HG03139 (cell line): ENCODE measurements around the gene HDAC8.
A peak's percentile ranks its signal among the peaks of the same experiment; 100 is the strongest.
"Not testable (repeated sequence)": the region's sequence is repeated elsewhere in the genome, so short reads cannot be mapped to it uniquely, and the experiment has no call there.

Experiments
- ATAC-seq: cut with Tn5 transposase; IDR thresholded peaks from one replicate; pipeline ENCODE4 v1.9.1; 2021; ENCODE audit not compliant: unreplicated experiment

The HDAC8 gene

DNA sequence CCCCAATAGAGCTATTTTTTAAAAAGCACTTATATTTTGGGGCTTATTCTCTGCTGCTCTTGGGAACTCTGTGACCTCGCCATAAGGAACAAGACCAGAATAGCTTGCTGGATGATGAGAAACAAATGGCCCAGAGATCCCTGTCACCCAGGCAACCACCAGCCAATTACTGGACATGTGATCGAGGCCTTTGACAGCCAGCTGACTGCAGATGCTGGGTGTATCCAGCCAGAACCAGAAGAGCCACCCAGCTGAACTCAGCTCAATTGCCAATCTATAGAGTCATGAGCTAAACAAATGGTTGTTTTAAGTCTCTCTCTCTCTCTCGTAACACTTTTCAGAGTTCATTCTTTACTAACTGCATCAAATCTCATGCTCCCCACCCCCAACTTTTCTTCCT is 242.5 kb downstream of the HDAC8 start:
- ATAC-seq: no peak

DNA sequence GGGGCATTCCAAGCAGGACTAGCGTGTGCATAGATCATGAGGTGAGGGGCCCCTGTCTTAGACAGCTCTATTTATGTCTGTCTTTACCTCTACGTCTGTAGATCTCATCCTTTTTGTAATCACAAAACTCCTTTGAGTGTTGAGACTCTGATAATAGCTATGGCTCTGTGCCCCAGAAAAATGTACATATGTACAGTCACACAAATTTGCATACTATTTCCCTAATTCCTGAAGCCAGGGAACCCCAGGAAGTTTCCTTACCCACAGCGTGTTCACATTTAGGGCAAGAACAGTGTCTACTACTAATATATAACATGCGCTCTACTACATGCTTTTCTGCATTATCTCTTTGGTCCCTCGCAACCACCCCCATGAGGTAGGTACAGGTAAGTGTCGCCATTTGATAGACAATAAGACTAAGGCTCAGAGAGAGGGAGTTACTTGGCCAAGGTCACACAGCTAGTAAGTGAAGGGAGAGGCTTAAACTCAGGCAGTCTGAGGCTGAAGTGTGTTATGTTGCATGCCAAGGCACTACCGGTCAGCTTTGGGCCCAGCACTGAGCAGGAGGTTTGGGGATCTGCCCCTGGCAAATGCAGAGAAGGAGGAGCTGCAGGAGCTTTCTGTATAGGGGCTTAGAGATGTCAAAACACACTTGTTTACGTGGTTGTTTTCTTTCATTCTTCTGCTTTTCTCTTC is 245.9 kb downstream of the HDAC8 start:
- ATAC-seq: no peak

DNA sequence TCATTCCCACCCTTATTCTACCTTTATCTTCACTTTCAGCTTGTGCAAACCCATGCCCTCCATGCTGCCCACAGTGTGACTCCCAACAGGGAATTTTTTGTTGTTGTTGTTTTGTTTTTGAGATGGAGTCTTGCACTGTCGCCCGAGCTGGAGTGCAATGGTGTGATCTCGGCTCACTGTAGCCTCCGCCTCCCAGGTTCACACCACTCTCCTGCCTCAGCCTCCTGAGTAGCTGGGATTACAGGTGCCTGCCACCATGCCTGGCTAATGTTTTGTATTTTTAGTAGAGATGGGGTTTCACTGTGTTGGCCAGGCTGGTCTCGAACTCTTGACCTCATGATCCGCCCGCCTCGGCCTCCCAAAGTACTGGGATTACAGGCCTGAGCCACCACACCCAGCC is 253.0 kb downstream of the HDAC8 start:
- ATAC-seq: not testable (repeated sequence)

DNA sequence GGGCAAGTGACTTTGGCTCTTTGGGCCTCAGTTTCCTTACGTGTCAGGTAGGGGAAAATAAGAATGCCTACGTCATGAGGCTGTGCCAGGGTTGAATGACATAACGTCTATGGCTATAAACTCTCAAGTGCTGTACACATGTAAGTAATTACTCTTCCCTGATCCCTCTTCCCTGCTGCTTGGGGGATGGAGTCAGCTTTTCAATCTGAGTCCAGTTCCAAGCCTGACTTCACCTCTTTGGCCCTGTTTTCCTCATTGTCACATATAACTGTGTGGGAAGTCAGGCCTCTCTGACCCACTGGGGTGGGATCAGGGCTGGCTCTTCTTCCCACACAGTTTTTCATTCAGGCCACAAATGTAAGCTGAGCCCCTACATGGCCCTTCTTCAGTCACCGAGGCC is 255.5 kb downstream of the HDAC8 start:
- ATAC-seq: no peak

DNA sequence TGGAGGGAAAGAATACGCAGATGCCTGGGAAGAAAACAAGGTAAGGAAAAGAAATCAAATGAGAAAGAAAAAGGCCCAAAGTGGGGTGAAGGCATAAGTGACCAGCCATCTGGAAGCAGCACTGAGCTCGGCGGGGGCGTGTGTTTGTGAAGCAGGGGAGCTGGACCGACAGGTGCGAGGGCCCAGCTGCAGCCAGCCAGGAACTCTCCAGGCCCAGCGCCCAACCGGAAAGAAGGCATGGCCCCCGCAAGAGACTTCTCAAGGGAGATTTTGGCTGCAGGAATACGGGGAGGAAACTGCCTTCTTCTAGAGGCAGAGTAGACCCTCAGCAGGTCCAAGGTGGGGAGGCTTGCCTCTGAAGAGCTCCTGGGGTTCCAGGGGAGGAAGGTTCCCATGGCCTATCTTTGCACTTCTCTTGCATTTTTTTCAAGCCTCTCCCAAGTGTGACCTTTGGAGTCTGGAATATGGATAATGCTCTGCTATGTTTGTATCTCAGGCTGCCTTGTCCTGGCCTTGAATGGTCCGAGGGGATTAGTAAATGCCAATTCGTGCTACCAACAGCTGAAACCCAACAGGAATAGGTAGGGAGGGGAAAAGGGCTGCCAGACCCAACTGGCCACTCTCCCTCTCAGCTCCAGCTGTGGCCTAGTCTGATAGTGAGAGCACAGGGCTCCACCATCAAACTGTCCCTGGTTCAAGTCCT is 256.1 kb downstream of the HDAC8 start:
- ATAC-seq: no peak

DNA sequence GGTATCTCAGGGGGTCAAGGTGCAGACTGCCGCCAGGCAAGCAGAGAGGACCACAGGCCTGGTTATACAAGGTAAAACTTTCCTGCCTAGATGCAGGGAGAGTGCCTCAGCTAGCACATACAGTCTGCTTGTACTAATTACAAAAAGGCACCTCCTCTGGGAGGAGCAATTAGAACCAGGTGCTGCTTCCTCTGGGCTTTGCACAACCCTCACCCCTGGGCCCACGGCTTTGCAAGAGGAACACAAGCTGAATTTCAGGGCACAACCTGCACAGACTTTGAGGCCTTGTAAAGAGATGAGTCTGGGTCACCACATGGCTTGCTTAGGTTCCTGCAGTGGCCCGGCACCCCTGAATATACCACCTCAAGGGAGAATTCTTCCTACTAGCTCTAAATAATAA is 257.8 kb downstream of the HDAC8 start:
- no peak for ATAC-seq

DNA sequence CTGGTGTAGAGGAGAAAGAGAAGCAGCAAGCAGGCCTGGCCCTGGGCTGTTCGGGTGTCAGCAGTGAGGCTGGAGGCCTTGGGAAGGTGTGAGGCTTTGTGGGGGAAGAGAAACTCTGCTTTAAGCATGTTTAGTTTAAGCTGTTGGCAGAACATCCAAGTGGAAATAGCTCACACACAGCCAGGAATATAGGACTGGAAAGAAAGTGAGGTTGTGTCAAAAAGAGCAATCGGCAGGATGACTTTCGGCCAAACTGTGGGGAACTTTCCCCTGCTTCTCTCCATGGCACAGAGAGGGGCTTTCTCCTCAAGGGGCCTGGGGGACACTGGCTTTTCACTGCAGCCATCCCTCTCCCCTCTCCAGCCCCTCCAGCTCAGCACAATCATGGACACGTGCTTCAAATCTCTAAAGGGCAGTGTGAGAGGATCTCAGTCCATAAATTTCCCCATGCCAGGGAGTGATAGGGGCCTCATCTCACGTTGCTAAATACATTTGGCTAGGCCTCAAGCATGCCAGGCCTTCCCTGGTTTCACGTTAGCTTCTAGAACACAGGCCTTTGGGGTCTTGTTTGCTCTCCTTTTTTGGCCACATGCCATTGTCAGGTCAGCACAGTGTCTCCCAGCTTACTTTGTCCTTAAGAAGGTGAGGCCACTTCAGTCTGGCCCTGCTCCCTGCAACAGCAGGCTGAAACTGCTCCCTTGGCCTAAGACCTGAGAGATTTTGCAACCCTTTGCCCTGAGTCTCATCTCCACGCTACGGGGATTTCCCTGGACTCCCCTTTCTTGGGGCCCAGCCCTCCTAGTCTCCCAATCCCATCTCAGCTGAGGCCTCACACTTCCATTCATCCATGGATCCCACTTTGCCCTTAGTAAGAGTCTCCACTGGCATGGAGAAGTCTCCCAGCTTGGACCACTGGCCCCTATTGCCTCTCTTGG is 258.7 kb downstream of the HDAC8 start:
- ATAC-seq: no peak

DNA sequence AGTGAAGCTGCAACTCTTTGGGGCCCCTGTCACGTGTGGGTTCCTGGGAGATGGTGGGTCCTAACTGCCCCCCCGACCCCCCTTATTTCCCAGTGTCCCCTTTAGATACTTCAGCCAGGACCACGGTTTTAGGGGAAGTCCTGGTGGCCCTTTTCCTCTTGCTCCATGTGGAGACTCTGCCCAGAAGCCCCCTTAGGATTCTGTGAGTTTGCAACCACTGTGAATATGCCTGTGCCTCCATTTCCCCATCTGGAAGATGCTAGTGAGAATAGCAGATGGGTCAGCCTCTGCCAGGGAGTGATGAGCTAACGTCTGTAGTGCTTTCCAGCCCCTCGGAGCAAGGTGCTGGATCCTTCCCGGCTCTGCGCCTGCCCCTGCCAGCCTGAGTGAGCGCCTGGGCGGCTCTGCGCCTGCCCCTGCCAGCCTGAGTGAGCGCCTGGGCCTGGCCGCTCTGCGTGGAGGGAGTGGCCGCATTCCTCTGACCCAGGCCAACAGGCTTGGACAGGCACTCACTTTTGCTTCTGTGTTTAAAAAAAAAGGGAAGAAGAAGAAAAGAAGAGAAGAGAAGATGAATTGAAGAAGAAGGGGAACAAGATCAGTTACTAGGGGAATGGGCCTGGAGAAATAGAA is 260.2 kb downstream of the HDAC8 start:
- no peak for ATAC-seq

DNA sequence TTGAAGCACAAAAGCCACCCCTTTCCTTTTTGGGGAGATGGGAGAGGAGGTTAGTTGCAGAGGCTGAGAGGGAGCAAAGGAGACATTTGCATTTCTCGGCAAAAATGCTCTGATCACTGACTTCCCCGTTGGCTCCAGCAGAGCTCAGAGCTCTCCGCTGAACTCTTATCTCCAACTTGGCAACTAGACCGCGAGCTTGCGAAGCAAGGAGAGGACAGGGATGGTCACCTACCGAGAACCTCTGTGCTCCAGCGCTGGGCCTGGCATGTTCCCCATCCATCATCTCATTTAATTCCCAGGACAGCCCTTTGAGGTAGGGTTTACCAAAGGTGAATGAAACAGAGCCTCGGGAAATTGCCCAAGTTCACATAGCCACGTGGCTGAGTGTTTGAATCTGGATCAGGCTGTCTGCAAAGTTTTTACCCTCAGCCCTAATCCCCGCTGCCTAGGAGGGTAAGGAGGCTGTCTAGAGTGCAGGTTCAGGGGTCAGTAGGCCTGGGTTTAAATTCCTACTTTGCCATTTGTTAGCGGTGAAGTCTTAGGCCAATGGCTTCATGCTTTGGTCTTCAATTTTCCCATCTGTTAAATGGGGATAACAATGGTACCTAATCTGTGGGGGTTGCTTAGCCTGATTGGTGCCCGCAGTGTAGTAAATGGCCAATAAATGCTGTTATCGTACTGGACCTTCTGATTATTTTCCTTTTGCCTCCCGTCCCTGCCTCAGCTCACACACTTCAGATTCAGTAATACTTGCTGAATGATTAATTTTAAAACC is 263.2 kb downstream of the HDAC8 start:
- no peak for ATAC-seq

DNA sequence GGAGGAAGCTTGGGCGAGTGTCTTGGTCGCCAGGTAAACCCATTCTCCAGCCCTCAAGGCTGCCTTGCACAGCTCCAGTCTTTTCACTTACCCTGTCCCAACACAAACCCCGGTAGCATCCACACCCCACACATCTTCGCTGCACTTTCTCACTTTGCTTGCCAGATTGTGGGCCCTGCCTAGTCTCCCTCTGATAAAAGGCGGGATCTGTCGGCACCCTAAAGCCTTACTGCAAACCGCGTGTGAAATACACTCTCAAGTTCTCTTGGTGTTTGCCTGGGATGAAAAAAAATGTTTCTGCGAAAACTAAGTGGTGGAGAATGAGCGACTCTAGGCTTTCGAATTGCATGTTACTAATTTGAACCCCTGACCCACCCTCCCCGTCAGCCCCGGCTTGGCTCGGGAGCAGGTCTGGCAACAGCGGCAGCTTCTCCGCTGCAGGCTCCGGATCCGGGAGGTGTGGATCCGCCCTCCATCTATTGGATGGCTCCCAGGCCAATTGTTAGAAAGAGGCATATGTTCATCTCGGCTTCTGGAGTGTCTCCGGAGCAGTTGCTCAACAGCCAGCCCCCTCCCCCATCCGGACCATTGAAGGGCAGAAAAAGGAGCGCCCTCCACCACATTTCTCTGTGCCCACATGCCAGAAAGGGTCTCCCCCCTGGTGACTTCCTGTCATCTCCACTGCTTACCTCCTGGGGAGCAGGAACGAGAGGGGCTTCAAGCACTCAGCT is 263.9 kb downstream of the HDAC8 start:
- ATAC-seq: no peak

DNA sequence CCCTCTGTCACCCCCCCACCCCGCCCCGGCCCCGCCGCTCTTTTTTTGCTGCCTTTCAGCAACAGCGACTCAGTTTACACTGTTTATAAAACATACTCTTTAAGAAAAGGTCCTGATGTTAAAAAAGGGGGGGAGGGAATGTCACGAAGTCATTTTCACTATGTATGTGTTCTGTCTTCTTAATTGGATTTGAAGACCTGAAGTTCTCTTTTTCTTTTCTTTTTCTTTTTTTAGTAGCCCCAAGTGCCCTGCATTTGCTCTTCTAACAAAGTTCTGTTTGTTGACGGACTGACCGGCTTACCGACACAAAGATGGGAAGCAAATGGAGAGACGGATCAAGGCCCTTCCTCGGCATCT is 264.5 kb downstream of the HDAC8 start:
- no peak for ATAC-seq

DNA sequence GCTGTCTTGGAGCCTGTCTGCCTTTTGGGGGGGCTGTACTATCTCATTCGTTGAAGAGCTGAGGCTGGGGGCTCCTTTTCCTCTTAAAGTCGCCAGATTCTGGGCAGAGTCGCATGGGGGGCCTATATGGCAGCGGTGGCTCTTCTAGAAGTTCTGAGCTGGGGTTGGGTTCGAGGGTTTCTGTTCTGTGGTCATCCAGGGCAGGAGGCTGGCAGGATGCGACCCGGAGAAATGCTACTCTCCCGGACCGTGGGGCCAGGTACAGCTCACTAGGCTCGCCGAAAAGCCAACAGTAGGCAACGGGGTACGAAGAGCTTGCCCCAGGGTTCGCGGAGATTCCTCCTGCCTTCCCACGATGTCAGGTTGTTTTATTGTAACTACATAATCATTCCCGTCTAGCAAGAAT is 265.0 kb downstream of the HDAC8 start:
- no peak for ATAC-seq

DNA sequence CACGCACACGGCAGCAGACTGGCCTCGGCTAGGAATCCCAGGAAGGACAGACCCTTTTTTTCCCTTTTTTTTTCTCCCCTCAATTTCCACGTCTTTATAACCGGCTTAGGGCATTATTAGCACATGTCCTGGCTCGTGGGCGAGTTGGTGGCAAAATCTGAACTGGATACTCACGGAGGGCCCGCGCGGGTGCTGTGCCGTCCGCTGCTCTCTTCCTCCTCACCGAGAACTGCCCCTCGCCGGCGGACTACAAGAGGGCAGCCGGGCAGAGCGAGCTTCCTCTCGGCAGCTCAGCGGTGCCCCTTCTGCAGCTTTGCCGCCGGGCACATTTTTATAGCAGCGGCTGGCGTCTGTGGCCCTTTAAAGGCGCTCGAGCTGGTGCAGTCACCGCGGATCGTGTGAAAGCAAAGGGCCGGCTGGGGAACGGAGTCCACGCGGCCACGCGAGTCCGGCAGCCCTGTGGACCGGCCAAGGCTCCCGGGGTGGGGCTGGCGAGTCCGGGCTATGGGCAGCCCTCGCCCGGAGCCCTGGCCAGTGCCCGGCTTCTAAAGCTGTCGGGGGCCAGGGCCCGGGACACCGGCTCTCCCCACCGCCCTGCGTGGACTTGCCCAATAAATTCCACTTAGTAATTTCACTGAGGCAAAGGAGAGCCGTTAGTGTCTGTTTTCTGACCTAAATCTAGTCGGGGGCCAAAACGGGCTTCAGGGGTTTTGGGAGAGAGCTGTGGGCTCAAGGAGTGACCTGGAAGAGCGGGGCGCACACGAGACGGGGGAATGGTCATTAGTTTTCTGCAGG is 265.6 kb downstream of the HDAC8 start:
- peak; percentile 60 for ATAC-seq

DNA sequence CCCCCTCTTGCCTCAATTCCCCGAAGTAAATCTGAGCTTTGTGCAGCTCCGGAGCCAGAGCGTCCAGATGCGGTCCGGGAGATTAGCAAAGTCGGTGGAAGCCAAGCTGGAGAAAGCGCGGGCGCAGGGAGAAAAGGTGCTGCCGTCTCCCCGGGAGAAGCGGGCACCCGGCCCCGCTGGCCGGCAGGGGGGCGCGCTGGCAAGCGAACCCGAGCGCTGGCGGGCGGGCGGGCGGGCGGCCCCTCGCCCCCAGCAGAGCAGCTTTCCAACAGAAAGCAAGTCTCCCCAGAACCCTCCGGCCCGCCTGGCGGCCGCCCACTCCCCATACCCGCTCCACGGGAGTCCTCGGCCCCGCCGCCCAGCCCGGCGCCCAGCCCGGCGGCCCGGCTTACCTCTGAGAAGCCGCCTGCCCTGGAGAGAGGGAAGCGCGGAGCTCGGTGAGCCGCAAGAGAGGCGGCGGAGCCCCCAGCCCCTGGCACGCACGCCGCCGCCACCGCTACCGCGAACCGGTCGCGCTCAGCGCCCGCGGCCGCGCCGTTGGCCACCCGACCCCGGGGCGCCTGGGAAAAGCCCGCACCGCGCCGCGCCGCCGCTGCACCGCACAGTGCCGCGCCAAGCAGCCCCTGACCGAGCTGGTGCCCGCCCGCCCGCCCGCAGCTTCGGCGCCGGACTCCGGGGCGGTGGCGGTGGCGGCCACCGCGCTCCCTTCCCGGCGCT is 266.4 kb downstream of the HDAC8 start:
- no peak for ATAC-seq

DNA sequence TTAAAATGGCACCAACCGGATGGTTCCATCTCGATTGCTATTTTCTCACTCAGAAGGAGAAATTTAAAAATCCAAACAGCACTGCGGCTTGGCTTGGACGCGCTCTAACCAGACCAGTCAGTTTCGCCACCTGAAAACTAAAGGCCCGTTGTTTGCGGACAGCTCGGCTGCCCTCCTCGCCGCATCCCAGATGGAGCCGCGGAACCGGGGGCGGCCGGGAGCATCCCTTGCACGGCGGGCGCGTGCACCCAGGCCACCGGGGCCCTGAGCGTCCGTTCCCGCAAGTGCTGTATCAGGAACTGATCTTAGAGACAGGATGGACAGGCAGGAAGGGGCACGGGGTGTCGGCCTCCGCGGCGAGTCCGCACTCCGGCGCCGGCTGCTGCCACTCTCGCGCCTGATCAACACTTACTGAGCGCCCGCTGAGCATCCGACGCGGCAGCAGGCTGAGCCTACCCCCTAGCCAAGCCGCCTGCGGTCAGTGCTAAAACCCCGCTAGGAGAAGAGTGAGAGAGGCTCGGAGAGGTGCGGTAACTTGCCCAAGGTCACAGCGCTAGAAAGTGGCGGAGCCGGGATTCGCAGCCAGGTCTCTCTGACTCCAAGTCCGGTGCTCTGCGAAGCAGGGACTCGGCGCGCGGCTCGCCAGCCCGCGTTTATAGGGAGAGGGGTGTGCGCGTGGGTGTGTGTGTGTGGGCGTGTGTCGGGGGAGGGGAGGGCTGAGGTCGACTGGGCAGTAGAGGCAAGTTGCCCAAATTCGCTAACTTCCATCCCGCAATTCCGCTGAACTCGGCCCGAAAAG is 267.2 kb downstream of the HDAC8 start, which contains the start of gene CITED1:
Gene CITED1 (minus strand): TSS at position 629 of the 799 bp plus-strand sequence. CDS start 3,045 bp downstream, outside the sequence.
- ATAC-seq: no peak

DNA sequence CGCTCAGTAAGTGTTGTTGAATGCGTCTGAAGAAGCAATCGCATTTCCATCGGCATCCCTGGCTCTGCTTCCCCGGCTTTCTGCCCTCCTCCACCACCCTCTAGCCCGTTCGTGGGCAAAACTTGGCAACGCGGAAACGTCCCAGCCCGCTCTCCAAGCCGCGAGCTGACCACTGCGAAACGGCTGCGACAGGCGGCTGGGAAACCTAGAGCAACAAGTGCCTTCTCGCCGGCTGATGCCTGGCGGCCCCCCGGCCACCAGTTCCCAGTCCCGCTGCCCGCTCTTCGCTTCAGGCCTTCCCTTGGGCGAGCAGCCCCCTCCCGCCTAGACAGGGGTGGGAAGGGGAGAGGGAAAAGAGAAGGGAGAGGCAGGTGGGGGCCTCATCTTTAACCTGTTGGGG is 267.8 kb downstream of the HDAC8 start:
- ATAC-seq: no peak

DNA sequence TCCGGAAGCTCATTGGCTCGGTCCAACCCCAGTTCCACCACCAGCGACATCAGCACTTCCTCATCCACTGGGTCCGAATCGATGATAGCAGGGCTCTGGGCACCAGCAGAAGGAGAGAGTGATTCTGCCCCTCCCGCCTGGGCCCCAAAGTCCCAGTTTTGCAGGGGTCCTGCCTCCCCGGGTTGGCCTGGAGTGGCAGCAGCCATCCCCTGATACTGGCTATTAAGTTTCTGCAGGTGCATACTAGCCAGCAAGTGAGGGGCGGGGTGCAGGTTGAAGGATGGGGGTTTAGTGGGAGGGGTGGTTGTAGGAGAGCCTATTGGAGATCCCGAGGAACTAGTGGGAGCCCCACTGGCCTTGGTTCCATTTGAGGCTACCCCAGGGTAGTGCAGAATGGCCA is 270.9 kb downstream of the HDAC8 start:
- no peak for ATAC-seq
